Measurements from ENCODE around the gene ISLR. TPM values are rescaled to one million over a fixed set of nuclear protein-coding genes. Genes with fewer than 3 reads are reported as not detected.

The ISLR gene
- total and polyA plus RNA-seq, 3 experiments from 2014 or later = not detected

DNA sequence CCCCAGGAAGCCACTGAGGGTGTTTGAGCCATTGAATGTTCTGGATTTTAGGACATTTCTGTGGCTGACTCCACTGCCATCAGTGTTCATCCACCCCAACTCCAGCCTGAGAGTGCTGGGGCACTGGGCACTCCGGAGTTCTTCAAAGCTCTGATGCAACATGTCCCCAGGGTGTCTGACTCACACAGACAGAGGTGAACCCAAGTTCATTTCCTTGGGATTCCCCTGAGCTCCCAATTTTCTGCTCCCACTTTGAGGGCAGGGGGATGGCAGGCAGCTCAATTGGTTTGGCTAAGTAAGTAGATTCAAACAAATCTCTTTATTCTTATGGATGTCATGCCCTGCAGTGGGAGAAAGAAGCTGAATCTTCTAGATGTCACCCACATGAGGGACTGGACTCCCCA, 26.9 kb downstream of the ISLR start:
- peaks cover 13 to 26% of the 10 kb centered on the region in 2 donors for H3K27me3 Mint-ChIP-seq
- H3K36me3 Mint-ChIP-seq = no peaks in the 10 kb centered on the region
- no peaks in the 10 kb centered on the region for H3K36me3 ChIP-seq (ENCODE audit: insufficient read depth, low read length)
- H3K27ac Mint-ChIP-seq = peak overlapping the region in 1 of 8 donors; percentile 22
- H3K27ac ChIP-seq (ENCODE audit: low read depth, low read length) = no peak overlapping the region
- H3K4me1 ChIP-seq (ENCODE audit: insufficient read depth, low read length) = no peaks in the 10 kb centered on the region
- POLR2A ChIA-PET = no interaction called here
- H3K4me3 ChIP-seq (ENCODE audit: low read length) = no peak overlapping the region
- H3K4me1 Mint-ChIP-seq = no peaks in the 10 kb centered on the region
- H3K9me3 Mint-ChIP-seq = no peaks in the 10 kb centered on the region
- no peaks in the 10 kb centered on the region for H3K27me3 ChIP-seq (ENCODE audit: insufficient read depth, low read length, poor library complexity, severe bottlenecking)
- H3K9me3 ChIP-seq (ENCODE audit: low read length) = no peaks in the 10 kb centered on the region
- H3K4me3 Mint-ChIP-seq = no peak overlapping the region
- DNase-seq = no peak
- CTCF ChIA-PET = interaction anchor here (0.9 kb wide), 1 partner anchor 8 kb away, joined by 3 read pairs; no protein-coding TSS in a partner anchor

DNA sequence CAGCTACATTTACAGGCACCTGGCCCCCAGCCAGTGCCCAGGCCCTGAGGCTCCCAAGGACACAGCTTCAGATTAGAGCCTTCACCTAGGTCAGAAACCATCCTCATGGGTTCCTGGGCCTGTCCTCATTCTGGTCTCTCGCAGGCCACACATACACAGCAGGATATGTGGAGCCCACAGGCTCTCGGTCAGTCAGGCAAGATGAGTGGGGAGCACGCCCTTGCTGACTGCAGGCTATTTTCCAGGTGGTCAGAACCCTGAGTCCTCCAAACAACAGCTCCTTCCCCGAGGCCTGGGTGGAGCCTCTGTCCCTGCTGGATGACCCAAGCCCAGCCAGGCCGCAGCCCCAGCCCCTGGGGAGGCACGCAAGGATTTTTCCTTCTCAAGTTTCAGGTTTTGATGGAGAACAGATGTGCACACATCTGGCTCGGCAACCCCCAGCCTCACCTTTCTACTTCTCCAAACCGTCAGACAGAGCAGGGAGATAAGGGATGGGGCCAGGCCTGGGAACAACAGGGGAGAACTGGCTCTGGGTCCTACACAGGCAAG, 27.4 kb downstream of the ISLR start:
- ChIA-PET POLR2A (no interaction called here), CTCF (interaction anchor here (0.9 kb wide), 1 partner anchor 9 kb away, joined by 3 read pairs; no protein-coding TSS in a partner anchor)
- Mint-ChIP-seq H3K36me3 (no peaks in the 10 kb centered on the region), H3K4me1 (no peaks in the 10 kb centered on the region), H3K27me3 (peaks cover 13 to 26% of the 10 kb centered on the region in 2 donors), H3K27ac (no peak overlapping the region), H3K4me3 (no peak overlapping the region), H3K9me3 (no peaks in the 10 kb centered on the region)
- Histone ChIP-seq H3K27me3 (ENCODE audit: insufficient read depth, low read length, poor library complexity, severe bottlenecking) (no peaks in the 10 kb centered on the region), H3K9me3 (ENCODE audit: low read length) (no peaks in the 10 kb centered on the region), H3K4me1 (ENCODE audit: insufficient read depth, low read length) (no peaks in the 10 kb centered on the region), H3K36me3 (ENCODE audit: insufficient read depth, low read length) (no peaks in the 10 kb centered on the region), H3K27ac (ENCODE audit: low read depth, low read length) (no peak overlapping the region), H3K4me3 (ENCODE audit: low read length) (no peak overlapping the region)
- DNase-seq = no peak

DNA sequence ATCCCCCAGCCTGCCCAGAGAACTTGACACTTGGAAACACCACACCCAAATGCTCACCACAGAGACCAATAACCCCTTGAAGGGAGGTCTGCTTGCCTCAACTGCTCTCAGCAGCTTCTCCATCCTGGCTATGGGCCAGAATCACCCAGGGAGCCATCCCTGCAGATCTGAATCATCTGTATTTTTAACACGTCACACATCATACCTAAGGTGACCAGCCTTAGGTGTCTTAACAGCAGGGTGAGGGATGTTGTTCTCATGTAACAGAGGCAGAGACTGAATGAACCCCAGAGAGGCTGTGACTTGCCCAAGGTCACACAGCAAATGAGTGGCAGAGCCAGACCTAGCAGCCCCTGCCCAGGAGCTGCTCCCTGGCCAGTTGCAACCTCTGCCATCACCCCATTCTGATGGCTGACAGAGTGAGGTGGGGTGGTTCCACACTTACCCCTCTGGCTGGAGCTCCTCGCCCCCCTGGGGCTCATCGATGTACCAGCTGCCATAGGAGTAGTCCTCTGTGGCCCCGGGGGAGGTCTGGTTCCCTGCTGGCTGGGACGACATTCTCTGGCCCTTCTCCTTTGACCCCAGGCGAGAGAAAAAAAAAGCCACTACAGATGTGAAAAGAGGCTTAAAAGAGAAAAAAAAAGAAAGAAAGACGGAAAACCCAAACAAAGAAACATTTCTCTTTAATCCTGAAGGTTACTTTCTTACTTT, 28.4 kb downstream of the ISLR start:
- Histone ChIP-seq H3K4me1 (ENCODE audit: insufficient read depth, low read length) (no peaks in the 10 kb centered on the region), H3K9me3 (ENCODE audit: low read length) (no peaks in the 10 kb centered on the region), H3K27ac (ENCODE audit: low read depth, low read length) (no peak overlapping the region), H3K36me3 (ENCODE audit: insufficient read depth, low read length) (no peaks in the 10 kb centered on the region), H3K4me3 (ENCODE audit: low read length) (no peak overlapping the region), H3K27me3 (ENCODE audit: insufficient read depth, low read length, poor library complexity, severe bottlenecking) (no peaks in the 10 kb centered on the region)
- no peak for DNase-seq
- Mint-ChIP-seq H3K27me3 (peaks cover 11 to 26% of the 10 kb centered on the region in 2 donors), H3K4me1 (no peaks in the 10 kb centered on the region), H3K9me3 (no peaks in the 10 kb centered on the region), H3K27ac (no peak overlapping the region), H3K36me3 (no peaks in the 10 kb centered on the region), H3K4me3 (no peak overlapping the region)
- ChIA-PET CTCF (no interaction called here), POLR2A (no interaction called here)

DNA sequence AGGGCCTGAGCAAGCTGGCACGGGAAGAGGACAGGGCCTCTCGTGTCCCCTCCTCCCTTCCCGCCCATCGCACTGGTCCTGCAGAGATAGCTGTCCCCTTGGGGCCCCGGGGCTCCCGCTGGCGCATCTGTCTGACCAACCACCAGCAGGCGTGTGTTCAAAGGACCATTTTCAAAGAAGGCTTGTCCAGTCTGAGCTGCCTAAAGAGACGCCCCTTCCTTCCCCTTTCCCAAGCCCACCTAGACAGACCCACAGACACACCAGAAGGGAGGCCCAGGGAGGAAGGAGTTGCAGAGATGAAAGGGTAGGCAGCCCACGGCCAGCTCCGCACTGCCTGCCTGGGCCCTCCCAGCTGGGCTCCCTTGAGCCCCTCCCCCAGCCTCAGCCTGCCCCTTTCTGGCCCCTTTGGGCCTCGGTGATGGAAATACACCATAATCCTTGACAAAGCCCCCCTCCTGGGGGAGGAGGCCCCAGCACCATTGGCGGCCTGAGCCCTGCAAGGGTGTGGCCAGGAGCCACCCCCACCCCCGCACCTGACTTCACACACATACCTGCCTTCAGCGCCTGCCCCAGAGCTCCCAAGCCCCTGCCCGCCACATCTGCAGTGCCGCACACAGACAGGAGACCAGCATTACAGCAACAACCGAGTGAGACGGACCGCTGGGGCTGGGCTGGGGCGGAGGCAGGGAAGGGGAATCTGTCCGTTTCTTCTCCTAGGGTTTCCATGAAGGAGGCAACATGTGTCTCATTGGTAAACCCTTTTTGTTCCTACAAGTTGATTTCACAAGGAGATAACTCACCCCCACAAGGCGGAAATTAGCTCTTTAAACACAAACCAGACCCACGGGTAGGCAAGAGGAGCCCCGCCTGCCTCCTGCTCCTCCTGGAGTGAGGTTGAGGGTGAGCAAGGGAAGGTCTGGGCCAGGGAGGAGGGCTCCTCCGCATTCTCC, 29.2 kb downstream of the ISLR start, which contains the start of gene STRA6:
Gene STRA6, minus strand, starts transcription at position 336 of the 950 bp plus-strand sequence. CDS start 520 bp downstream, outside the sequence.
- Mint-ChIP-seq H3K27ac (no peak within 1 kb of the TSS), H3K9me3 (no peaks in the 10 kb centered on the region), H3K4me1 (no peaks in the 10 kb centered on the region), H3K4me3 (no peak within 1 kb of the TSS), H3K36me3 (no peaks in the 10 kb centered on the region), H3K27me3 (peaks cover 11 to 34% of the 10 kb centered on the region in 2 donors)
- Histone ChIP-seq H3K27me3 (ENCODE audit: insufficient read depth, low read length, poor library complexity, severe bottlenecking) (no peaks in the 10 kb centered on the region), H3K27ac (ENCODE audit: low read depth, low read length) (no peak within 1 kb of the TSS), H3K9me3 (ENCODE audit: low read length) (no peaks in the 10 kb centered on the region), H3K4me1 (ENCODE audit: insufficient read depth, low read length) (no peaks in the 10 kb centered on the region), H3K4me3 (ENCODE audit: low read length) (no peak within 1 kb of the TSS), H3K36me3 (ENCODE audit: insufficient read depth, low read length) (no peaks in the 10 kb centered on the region)
- ChIA-PET POLR2A (no interaction called here), CTCF (no interaction called here)
- DNase-seq = no peak

DNA sequence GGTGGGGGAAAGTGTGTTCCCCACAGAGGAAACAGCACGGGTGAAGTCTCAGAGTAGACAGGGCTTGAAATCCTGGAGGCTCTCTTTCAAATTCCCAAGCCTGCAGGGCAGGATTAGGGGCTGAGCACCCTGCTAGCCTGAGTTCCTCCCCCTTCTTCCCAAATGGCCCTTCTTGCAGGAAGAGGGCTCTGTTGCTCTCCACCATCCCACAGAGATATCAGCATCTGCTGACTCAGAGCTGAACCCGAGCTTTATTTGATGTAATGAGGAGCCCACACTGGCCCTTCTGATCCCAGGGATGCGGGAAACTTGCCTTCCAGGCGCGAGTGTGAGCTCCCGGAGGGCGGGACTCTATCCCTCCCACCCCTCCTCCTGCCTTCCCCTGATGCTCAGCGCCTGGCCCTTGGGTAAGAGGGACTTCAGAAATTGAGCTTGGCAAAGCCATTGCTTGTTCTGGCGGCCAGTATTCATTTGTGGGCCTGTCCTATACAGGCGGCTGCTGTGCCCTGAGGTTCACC, 30.5 kb downstream of the ISLR start:
- Histone ChIP-seq H3K9me3 (ENCODE audit: low read length) (no peaks in the 10 kb centered on the region), H3K4me3 (ENCODE audit: low read length) (no peak overlapping the region), H3K4me1 (ENCODE audit: insufficient read depth, low read length) (no peaks in the 10 kb centered on the region), H3K36me3 (ENCODE audit: insufficient read depth, low read length) (no peaks in the 10 kb centered on the region), H3K27ac (ENCODE audit: low read depth, low read length) (no peak overlapping the region), H3K27me3 (ENCODE audit: insufficient read depth, low read length, poor library complexity, severe bottlenecking) (no peaks in the 10 kb centered on the region)
- H3K27ac Mint-ChIP-seq = no peak overlapping the region
- H3K27me3 Mint-ChIP-seq = peaks cover 9 to 38% of the 10 kb centered on the region in 2 donors
- H3K4me1 Mint-ChIP-seq = no peaks in the 10 kb centered on the region
- ChIA-PET POLR2A (interaction anchor here (0.6 kb wide), 1 partner anchor 9 kb away, joined by 5 read pairs; no protein-coding TSS in a partner anchor), CTCF (no interaction called here)
- H3K9me3 Mint-ChIP-seq = no peaks in the 10 kb centered on the region
- DNase-seq = no peak
- no peak overlapping the region for H3K4me3 Mint-ChIP-seq
- H3K36me3 Mint-ChIP-seq = peaks cover 0 to 1% (median 0%) of the 10 kb centered on the region in 3 donors

DNA sequence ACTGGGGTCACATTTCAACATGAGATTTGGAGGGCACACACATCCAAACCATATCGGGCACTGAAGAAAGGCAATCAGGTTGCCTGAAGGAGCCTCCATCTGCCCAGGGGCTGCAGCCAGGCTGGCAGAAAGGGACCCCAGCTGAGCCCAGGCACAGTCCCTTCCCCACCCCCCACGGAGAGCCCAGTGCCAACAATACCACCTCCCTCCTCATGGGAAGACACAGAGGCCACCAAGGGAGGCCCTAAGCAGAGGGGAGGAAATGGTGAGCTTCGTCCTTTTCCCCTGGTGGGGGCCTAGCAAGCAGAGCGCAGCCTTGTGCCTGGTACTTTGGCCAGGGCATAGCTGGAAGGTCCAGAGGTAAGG, 32.1 kb downstream of the ISLR start:
- Histone ChIP-seq H3K36me3 (ENCODE audit: insufficient read depth, low read length) (no peaks in the 10 kb centered on the region), H3K9me3 (ENCODE audit: low read length) (no peaks in the 10 kb centered on the region), H3K27me3 (ENCODE audit: insufficient read depth, low read length, poor library complexity, severe bottlenecking) (no peaks in the 10 kb centered on the region), H3K4me1 (ENCODE audit: insufficient read depth, low read length) (no peaks in the 10 kb centered on the region), H3K4me3 (ENCODE audit: low read length) (no peak overlapping the region), H3K27ac (ENCODE audit: low read depth, low read length) (no peak overlapping the region)
- ChIA-PET CTCF (no interaction called here), POLR2A (no interaction called here)
- Mint-ChIP-seq H3K27me3 (peaks cover 15 to 35% of the 10 kb centered on the region in 2 donors), H3K4me3 (no peak overlapping the region), H3K9me3 (no peaks in the 10 kb centered on the region), H3K36me3 (peaks cover 0 to 1% (median 0%) of the 10 kb centered on the region in 3 donors), H3K4me1 (no peaks in the 10 kb centered on the region), H3K27ac (no peak overlapping the region)
- DNase-seq = no peak

DNA sequence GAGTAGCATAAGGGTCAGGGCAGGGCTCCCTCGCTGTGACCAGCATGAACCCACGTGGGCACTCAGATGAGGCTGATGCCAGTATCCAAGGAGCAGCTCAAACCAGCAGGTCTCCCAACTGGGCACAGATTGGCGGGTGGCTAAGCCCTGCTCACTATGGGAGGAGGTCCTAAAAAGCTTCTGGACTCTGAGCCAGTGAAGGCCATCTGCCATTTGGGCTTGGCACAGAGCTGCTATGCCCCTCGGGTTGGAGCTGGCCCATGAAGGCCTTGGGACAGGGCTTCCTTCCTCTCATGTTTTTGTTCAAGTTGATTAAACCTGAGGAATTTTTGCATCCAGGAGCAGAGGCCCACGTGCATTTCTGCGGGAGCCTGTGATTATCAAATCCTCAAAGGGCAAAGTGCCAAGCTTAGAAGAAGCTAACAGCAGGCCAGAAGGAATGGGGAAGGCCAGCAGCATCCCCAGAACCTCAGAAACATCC, 33.3 kb downstream of the ISLR start:
- no peaks in the 10 kb centered on the region for H3K4me1 Mint-ChIP-seq
- peaks cover 11 to 28% of the 10 kb centered on the region in 2 donors for H3K27me3 Mint-ChIP-seq
- Histone ChIP-seq H3K27me3 (ENCODE audit: insufficient read depth, low read length, poor library complexity, severe bottlenecking) (no peaks in the 10 kb centered on the region), H3K4me1 (ENCODE audit: insufficient read depth, low read length) (no peaks in the 10 kb centered on the region), H3K9me3 (ENCODE audit: low read length) (no peaks in the 10 kb centered on the region), H3K4me3 (ENCODE audit: low read length) (no peak overlapping the region), H3K36me3 (ENCODE audit: insufficient read depth, low read length) (no peaks in the 10 kb centered on the region), H3K27ac (ENCODE audit: low read depth, low read length) (no peak overlapping the region)
- DNase-seq = no peak
- peaks cover 0 to 3% (median 0%) of the 10 kb centered on the region in 3 donors for H3K36me3 Mint-ChIP-seq
- no peaks in the 10 kb centered on the region for H3K9me3 Mint-ChIP-seq
- no peak overlapping the region for H3K27ac Mint-ChIP-seq
- no peak overlapping the region for H3K4me3 Mint-ChIP-seq
- ChIA-PET CTCF (no interaction called here), POLR2A (no interaction called here)
